ENCODE measurements around the gene REEP6. TPM values are rescaled to one million over a fixed set of nuclear protein-coding genes. Genes with fewer than 3 reads are reported as not detected.

The REEP6 gene
- total RNA-seq, 1 experiment from 2014 or later: 10.5 TPM

GRCh38 chr19:1441677-1442438, 49.1 kb upstream of the REEP6 start:
- DNase-seq: no peak
- TF ChIP-seq CTCF (conservative IDR thresholded peaks at IDR 0.05): no peak
- H3K4me2 ChIP-seq (ENCODE audit: insufficient read depth, insufficient read length, low read length): no peak overlapping the region
- H4K5ac ChIP-seq (ENCODE audit: insufficient read length, low read depth, low read length): no peak overlapping the region
- no peak overlapping the region for H3K18ac ChIP-seq (ENCODE audit: insufficient read length, low read depth, low read length)
- no peak overlapping the region for H2AFZ ChIP-seq (ENCODE audit: low read length)
- H2BK20ac ChIP-seq (ENCODE audit: low read depth, low read length, poor library complexity, severe bottlenecking): no peak overlapping the region
- peaks cover 5% of the 10 kb centered on the region for H3K23me2 ChIP-seq (ENCODE audit: insufficient read length, low read depth, low read length, poor library complexity, severe bottlenecking)
- Mint-ChIP-seq H3K4me3 (peak overlapping the region; percentile 29 to 98), H3K9me3 (no peaks in the 10 kb centered on the region), H3K36me3 (ENCODE audit: insufficient read depth in 1 of 3, low read depth in 3 of 3) (peaks cover 29 to 48% (median 41%) of the 10 kb centered on the region in 3 experiments), H3K27ac (peak overlapping the region in 1 of 3 experiments; percentile 67; a peak in 2 of 7 replicates), H3K27me3 (ENCODE audit: low read depth) (peaks cover 19% of the 10 kb centered on the region), H3K4me1 (peaks cover 0 to 22% of the 10 kb centered on the region in 2 experiments)
- H3K9ac ChIP-seq (ENCODE audit: extremely low read depth, insufficient read length, low read length): no peak overlapping the region
- no peaks in the 10 kb centered on the region for H3K9me3 ChIP-seq (ENCODE audit: control insufficient read depth, low read depth, low read length)
- WGBS (ENCODE audit: extremely low coverage, insufficient read length, low lambda C conversion rate): no CpG with 5 or more reads among the region's 25 CpGs
- H3K4me1 ChIP-seq (ENCODE audit: insufficient read depth, low read length): no peaks in the 10 kb centered on the region
- no peak overlapping the region for H3T11ph ChIP-seq (ENCODE audit: low read length)
- H3K14ac ChIP-seq (ENCODE audit: insufficient read depth, low read length): no peak overlapping the region
- H3K27me3 ChIP-seq (ENCODE audit: insufficient read depth, low read length): no peaks in the 10 kb centered on the region; the same call in 1 of the 2 replicates
- H4K20me1 ChIP-seq (ENCODE audit: control insufficient read depth, insufficient read depth, insufficient read length): no peaks in the 10 kb centered on the region
- no peak overlapping the region for H2BK12ac ChIP-seq (ENCODE audit: insufficient read length, low read depth, low read length)
- H3K79me2 ChIP-seq (ENCODE audit: insufficient read depth, low read length): peaks cover 11% of the 10 kb centered on the region; the same call in 1 of the 2 replicates
- H4K8ac ChIP-seq (replicated peaks; ENCODE audit: insufficient read length, low read depth, low read length): no peak overlapping the region
- H3K56ac ChIP-seq (ENCODE audit: insufficient read length, low read depth, low read length): no peak overlapping the region
- H3K27ac ChIP-seq (ENCODE audit: insufficient read length, low read depth, low read length): no peak overlapping the region
- H4K91ac ChIP-seq (ENCODE audit: insufficient read length, low read depth, low read length): no peak overlapping the region
- H3K4ac ChIP-seq (ENCODE audit: low read depth, low read length): no peak overlapping the region
- no peak overlapping the region for H2BK5ac ChIP-seq (ENCODE audit: insufficient read length, low read length)
- no peak overlapping the region for H2BK120ac ChIP-seq (ENCODE audit: low read depth, low read length, poor library complexity, severe bottlenecking)
- peaks cover 12% of the 10 kb centered on the region for H3K79me1 ChIP-seq (ENCODE audit: insufficient read depth, low read depth, low read length, poor library complexity, severe bottlenecking)
- no peak overlapping the region for H2BK15ac ChIP-seq (ENCODE audit: low read depth, low read length)
- no peak overlapping the region for H2AK5ac ChIP-seq (ENCODE audit: insufficient read length, low read length)
- no peak overlapping the region for H3K23ac ChIP-seq (ENCODE audit: insufficient read length, low read depth, low read length)
